ENCODE results near the gene PAMR1.
"Not testable (repeated sequence)": the region's sequence is repeated elsewhere in the genome, so short reads cannot be mapped to it uniquely, and the experiment has no call there.

PAMR1 gene

DNA sequence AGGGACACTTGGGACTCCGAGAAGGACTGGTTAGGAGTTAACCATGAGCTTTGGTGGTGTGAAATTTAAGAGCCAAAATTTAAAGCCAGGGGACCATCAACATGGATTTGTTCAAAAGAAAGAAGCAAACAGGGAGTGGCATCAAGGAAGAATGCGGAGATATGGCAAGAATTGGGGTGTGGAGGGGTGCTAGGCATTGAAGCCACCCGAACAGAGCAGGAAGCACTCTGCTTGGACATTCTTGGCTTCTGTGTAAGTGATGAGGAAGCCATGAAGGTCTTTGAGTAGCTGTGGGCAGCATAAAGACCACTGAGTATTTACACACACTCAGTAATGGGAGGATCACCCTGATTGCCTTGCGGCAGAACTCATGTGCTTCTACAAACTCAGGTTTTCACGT is 27.2 kb upstream of the PAMR1 start:
- TF ChIP-seq GATA1 (IDR thresholded peaks at IDR 0.05; ENCODE audit: low read depth, low read length) (no peak), POLR2A (IDR thresholded peaks at IDR 0.05; ENCODE audit: low read length) (no peak)
- DNase-seq = no peak

GRCh38 chr11:35550374-35551036 is 25.1 kb upstream of the PAMR1 start:
- no peak for TF ChIP-seq GATA1 (IDR thresholded peaks at IDR 0.05; ENCODE audit: low read depth, low read length)
- TF ChIP-seq POLR2A (IDR thresholded peaks at IDR 0.05; ENCODE audit: low read length) = no peak
- no peak for DNase-seq

DNA sequence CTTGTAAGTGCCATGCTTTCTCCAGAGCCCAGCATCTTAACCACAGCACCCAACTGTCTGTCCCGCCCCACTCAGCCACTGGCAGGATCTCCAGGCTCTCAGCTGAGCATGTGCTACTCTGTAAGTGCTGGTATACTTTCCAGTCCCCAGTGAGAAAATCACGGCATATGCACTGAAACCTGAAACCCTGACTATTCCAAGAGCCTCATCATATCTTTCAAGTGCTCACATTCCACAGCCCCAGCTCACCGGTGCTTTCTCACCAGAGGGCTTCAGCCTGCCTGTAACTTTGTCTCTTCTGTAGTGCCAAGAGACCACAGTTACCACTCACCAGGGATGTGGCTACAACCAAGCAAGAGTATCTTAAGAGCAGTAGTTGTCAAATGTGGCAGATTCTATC is 24.4 kb upstream of the PAMR1 start:
- no peak for DNase-seq

GRCh38 chr11:35548925-35549561 is 23.6 kb upstream of the PAMR1 start:
- DNase-seq = no peak
- no peak for TF ChIP-seq POLR2A (IDR thresholded peaks at IDR 0.05; ENCODE audit: low read length)
- TF ChIP-seq GATA1 (IDR thresholded peaks at IDR 0.05; ENCODE audit: low read depth, low read length) = no peak

More for the DNA sequence above, 24.4 kb upstream of the PAMR1 start:
- no peak for TF ChIP-seq POLR2A (IDR thresholded peaks at IDR 0.05; ENCODE audit: low read length)
- TF ChIP-seq GATA1 (IDR thresholded peaks at IDR 0.05; ENCODE audit: low read depth, low read length) = no peak

GRCh38 chr11:35547995-35548394 is 22.6 kb upstream of the PAMR1 start:
- DNase-seq = not testable (repeated sequence)

- DNase-seq = no peak
- no peak for TF ChIP-seq GATA1 (IDR thresholded peaks at IDR 0.05; ENCODE audit: low read depth, low read length)
- no peak for TF ChIP-seq POLR2A (IDR thresholded peaks at IDR 0.05; ENCODE audit: low read length)
Measured at GRCh38 chr11:35546317-35546716, 20.9 kb upstream of the PAMR1 start.

- TF ChIP-seq POLR2A (IDR thresholded peaks at IDR 0.05; ENCODE audit: low read length) (no peak), GATA1 (IDR thresholded peaks at IDR 0.05; ENCODE audit: low read depth, low read length) (no peak)
- DNase-seq = no peak
Measured at GRCh38 chr11:35545391-35546003, 20.1 kb upstream of the PAMR1 start.

- no peak for DNase-seq
- TF ChIP-seq POLR2A (IDR thresholded peaks at IDR 0.05; ENCODE audit: low read length) (no peak), GATA1 (IDR thresholded peaks at IDR 0.05; ENCODE audit: low read depth, low read length) (no peak)
Measured at GRCh38 chr11:35543481-35543880, 18.1 kb upstream of the PAMR1 start.

GRCh38 chr11:35541621-35542375 is 16.4 kb upstream of the PAMR1 start:
- DNase-seq = no peak
- TF ChIP-seq POLR2A (IDR thresholded peaks at IDR 0.05; ENCODE audit: low read length) = no peak
- no peak for TF ChIP-seq GATA1 (IDR thresholded peaks at IDR 0.05; ENCODE audit: low read depth, low read length)

GRCh38 chr11:35540526-35540925 is 15.1 kb upstream of the PAMR1 start:
- no peak for TF ChIP-seq GATA1 (IDR thresholded peaks at IDR 0.05; ENCODE audit: low read depth, low read length)
- DNase-seq = no peak

DNA sequence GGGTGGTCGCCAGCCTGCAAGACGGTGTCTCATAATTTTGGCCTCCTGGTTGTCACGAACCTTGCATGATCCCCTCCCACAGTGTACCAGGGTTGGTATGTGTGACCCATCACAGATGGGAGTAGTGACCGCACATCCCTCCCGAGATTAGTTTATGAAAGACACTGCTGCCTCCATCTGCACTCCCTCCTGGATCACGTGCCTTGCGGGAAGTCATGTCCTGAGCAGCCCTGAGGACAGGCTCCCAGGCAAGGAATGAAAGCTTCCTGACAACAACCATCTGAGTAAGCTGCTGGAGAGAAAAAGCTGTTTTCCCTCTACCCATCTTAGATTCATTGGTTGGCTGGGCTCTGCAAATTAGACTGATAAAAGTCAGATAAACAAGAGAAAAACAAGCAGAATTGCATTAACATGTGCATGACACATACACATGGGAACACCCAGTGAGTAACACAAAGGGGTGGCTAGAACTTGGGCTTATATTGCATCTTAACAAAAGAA is 14.4 kb upstream of the PAMR1 start:
- DNase-seq = no peak
- TF ChIP-seq GATA1 (IDR thresholded peaks at IDR 0.05; ENCODE audit: low read depth, low read length) (no peak), POLR2A (IDR thresholded peaks at IDR 0.05; ENCODE audit: low read length) (no peak)

DNA sequence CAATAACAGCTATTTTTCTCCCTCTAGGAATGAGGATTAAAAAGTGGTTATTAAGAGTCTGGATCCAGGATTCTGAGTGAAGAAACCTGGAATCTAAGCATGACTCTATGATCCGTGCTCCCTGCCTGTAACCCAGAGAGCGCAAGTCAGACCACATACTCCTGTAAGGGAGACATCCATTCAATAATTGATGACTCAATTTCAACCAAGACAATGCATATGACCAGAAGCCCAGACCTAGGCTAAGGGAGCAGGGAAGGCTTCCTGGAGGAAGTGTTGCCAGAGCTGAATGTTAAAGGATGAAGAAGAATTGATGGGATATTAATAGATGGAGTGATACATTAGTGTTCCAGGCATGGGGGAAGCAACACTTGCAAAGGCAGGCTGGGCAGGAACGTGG is 13.8 kb upstream of the PAMR1 start:
- TF ChIP-seq POLR2A (IDR thresholded peaks at IDR 0.05; ENCODE audit: low read length) (no peak), GATA1 (IDR thresholded peaks at IDR 0.05; ENCODE audit: low read depth, low read length) (no peak)
- no peak for DNase-seq

DNA sequence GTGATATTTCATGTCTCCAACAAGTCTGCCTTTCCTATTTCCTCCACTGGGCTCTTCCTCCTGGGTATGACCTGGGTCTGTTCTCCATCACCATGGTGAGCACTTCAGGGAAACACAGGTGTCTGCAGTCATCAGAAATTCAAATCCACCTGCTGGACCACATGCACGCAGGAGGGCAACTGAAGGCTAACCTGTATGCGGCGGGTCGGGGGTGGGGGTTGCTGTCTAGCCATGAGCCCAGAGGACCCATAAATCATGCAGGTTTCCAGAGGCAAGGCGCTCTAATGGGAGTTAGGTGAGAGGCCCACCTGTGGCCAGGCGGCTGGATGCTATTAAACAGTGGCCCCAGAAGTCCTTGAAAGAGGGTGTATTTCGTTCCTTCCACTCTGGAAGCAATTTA is 11.1 kb upstream of the PAMR1 start:
- TF ChIP-seq GATA1 (IDR thresholded peaks at IDR 0.05; ENCODE audit: low read depth, low read length) (no peak), POLR2A (IDR thresholded peaks at IDR 0.05; ENCODE audit: low read length) (no peak)
- DNase-seq = no peak

DNA sequence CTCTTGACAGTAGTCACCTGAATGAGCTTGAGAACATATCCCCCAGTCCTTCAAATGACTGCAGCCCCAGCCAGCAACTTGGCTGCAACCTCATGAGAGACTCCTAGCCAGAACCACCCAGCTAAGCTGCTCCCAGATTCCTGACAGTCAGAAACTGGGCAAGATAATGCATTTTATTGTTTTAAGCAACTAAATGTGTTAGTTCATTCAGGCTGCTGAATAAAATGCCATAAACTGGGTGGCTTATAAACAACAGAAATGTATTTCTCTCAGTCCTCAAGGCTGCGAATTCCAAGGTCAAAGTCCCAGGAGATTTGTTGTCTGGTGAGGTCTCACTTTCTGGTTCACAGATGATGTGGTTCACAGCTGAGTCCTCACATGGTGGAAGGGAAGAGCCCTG is 5.8 kb upstream of the PAMR1 start:
- DNase-seq = no peak
- TF ChIP-seq POLR2A (IDR thresholded peaks at IDR 0.05; ENCODE audit: low read length) (no peak), GATA1 (IDR thresholded peaks at IDR 0.05; ENCODE audit: low read depth, low read length) (no peak)

Measured in erythroblast (primary cell).